ENCODE data around the gene MYO1D. TPM values are rescaled to one million over a fixed set of nuclear protein-coding genes. Genes with fewer than 3 reads are reported as not detected.
A peak's percentile ranks its signal among the peaks of the same experiment; 100 is the strongest.

The MYO1D gene
- total RNA-seq, 2 donors from 2014 or later = 42.9 to 43.7 TPM

DNA sequence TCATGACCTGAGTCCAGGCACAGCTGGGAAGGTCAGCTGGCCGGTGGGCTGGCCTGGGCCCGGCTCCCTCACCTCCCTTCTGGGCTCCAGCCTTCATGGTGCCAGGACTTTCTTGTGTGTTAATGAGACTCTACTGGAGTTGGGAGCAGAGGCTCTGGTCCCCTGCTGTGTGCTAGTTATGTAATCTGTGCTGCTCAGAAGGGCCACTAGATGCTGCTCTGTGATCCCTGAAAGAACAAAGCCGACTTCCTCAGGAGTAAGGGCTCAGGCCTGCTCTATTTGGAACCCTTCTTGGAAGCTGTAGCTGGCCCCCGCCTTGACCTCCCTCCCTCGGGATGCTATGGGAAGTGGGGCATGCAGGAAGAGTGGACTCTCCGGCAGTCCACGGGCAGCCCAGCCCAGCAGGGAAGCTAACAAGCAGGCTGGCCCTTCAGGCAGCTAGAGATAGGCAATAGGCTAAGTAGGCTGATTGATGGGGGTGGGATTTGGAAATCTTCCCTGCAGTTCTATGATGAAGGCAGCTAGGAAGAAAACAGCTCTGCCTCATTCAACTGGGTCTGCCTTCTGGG, 393.4 kb downstream of the MYO1D start:
- WGBS, 2 experiments (ENCODE audit: insufficient coverage in 1 of 2, insufficient read length in 1 of 2) = 22 to 30% methylated on average over 2 to 7 of the region's 7 CpGs
- peak; percentile 96 for DNase-seq
- Histone ChIP-seq H3K27ac (ENCODE audit: low read depth, low read length) (peak overlapping the region; percentile 89), H3K4me3 (ENCODE audit: low read length) (no peak overlapping the region), H3K27me3 (ENCODE audit: control insufficient read depth, insufficient read depth, low read length, poor library complexity, severe bottlenecking) (no peaks in the 10 kb centered on the region), H3K9me3 (ENCODE audit: control insufficient read depth, low read length) (no peaks in the 10 kb centered on the region), H3K4me1 (ENCODE audit: control insufficient read depth, insufficient read depth, low read length) (peaks cover 10% of the 10 kb centered on the region), H3K36me3 (ENCODE audit: control insufficient read depth, insufficient read depth, low read length) (peaks cover 42% of the 10 kb centered on the region), H3K9ac (ENCODE audit: extremely low read depth, low read length, poor library complexity, severe bottlenecking) (no peak overlapping the region)
- TF ChIP-seq, protein P1, sequence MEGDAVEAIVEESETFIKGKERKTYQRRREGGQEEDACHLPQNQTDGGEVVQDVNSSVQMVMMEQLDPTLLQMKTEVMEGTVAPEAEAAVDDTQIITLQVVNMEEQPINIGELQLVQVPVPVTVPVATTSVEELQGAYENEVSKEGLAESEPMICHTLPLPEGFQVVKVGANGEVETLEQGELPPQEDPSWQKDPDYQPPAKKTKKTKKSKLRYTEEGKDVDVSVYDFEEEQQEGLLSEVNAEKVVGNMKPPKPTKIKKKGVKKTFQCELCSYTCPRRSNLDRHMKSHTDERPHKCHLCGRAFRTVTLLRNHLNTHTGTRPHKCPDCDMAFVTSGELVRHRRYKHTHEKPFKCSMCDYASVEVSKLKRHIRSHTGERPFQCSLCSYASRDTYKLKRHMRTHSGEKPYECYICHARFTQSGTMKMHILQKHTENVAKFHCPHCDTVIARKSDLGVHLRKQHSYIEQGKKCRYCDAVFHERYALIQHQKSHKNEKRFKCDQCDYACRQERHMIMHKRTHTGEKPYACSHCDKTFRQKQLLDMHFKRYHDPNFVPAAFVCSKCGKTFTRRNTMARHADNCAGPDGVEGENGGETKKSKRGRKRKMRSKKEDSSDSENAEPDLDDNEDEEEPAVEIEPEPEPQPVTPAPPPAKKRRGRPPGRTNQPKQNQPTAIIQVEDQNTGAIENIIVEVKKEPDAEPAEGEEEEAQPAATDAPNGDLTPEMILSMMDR (conservative IDR thresholded peaks at IDR 0.05) = peak; percentile 75
- no peaks in the 10 kb centered on the region for H3K27me3 Mint-ChIP-seq (ENCODE audit: insufficient read depth)
- H3K9me3 Mint-ChIP-seq = no peaks in the 10 kb centered on the region
- peaks cover 35% of the 10 kb centered on the region for H3K4me1 Mint-ChIP-seq
- H3K27ac Mint-ChIP-seq = peak overlapping the region; percentile 74
- H3K36me3 Mint-ChIP-seq (ENCODE audit: low read depth) = peaks cover 37% of the 10 kb centered on the region
- H3K4me3 Mint-ChIP-seq = no peak overlapping the region

DNA sequence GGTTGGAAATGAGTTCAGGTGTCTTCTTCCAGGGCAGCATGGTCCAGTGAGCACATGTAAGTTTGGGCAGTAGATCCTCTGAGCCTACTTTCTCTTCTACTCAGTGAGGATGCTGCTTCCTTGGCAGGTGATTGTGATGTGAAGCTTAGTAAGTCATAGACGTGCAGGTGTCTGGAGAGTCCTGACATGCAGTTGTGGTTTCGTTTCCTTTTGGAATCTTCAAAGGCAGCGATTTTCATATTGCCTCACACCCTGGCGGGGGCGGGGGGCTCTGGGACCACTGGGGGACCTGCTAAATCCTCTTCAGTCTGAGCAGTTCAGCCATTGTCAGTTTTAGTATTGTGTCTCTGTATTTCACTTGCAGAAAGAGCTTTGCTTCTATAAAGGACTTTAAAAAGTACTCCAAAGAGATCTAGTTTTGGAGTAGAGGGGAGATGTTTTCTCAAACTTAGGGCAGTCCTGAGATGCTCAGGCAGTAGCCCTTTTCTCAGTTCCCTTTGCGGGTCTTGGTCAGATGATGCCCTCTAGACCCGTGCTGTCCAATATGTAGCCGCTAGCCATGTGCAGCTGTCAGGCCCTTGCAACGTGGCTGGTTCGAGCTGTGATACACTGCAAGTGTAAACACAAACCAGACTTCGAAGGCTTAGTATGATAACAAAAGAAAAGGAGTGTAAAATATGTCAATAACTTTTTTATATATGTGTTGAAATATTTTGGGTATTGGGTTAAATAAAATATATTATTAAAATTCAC, 394.2 kb downstream of the MYO1D start:
- no peaks in the 10 kb centered on the region for H3K9me3 Mint-ChIP-seq
- peak; percentile 52 for DNase-seq
- Histone ChIP-seq H3K9ac (ENCODE audit: extremely low read depth, low read length, poor library complexity, severe bottlenecking) (no peak overlapping the region), H3K36me3 (ENCODE audit: control insufficient read depth, insufficient read depth, low read length) (peaks cover 48% of the 10 kb centered on the region), H3K27ac (ENCODE audit: low read depth, low read length) (peak overlapping the region; percentile 46), H3K4me1 (ENCODE audit: control insufficient read depth, insufficient read depth, low read length) (peaks cover 7% of the 10 kb centered on the region), H3K27me3 (ENCODE audit: control insufficient read depth, insufficient read depth, low read length, poor library complexity, severe bottlenecking) (no peaks in the 10 kb centered on the region), H3K4me3 (ENCODE audit: low read length) (no peak overlapping the region), H3K9me3 (ENCODE audit: control insufficient read depth, low read length) (no peaks in the 10 kb centered on the region)
- H3K4me1 Mint-ChIP-seq = peaks cover 29% of the 10 kb centered on the region
- H3K27ac Mint-ChIP-seq = peak overlapping the region; percentile 17
- H3K36me3 Mint-ChIP-seq (ENCODE audit: low read depth) = peaks cover 41% of the 10 kb centered on the region
- WGBS, 2 experiments (ENCODE audit: insufficient coverage in 1 of 2, insufficient read length in 1 of 2) = 87 to 90% methylated on average over 5 to 11 of the region's 11 CpGs
- TF ChIP-seq, protein P1 (conservative IDR thresholded peaks at IDR 0.05) = no peak
- H3K27me3 Mint-ChIP-seq (ENCODE audit: insufficient read depth) = no peaks in the 10 kb centered on the region
- no peak overlapping the region for H3K4me3 Mint-ChIP-seq

DNA sequence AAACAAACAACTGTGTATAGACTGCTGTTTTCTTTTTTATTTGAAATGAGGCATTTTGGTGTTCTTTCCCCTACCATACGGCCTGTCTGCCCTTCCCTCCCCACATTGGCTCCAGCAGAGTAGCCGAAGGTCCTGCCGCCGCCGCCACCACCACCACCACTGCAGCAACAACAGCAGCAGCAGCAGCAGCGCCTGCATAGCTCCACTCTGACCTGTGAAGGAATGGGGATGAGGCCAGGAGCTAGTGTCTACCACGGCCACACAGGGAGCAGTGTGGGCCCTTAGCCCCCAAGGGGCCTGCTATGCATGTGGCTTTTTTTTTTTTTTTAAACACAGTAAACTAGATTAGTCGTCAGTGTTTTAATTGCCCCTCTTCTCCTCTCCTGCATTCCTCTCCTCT, 395.7 kb downstream of the MYO1D start:
- no peak overlapping the region for H3K27ac Mint-ChIP-seq
- H3K9me3 Mint-ChIP-seq = no peaks in the 10 kb centered on the region
- Histone ChIP-seq H3K9ac (ENCODE audit: extremely low read depth, low read length, poor library complexity, severe bottlenecking) (no peak overlapping the region), H3K4me1 (ENCODE audit: control insufficient read depth, insufficient read depth, low read length) (peaks cover 6% of the 10 kb centered on the region), H3K27me3 (ENCODE audit: control insufficient read depth, insufficient read depth, low read length, poor library complexity, severe bottlenecking) (no peaks in the 10 kb centered on the region), H3K36me3 (ENCODE audit: control insufficient read depth, insufficient read depth, low read length) (peaks cover 62% of the 10 kb centered on the region), H3K27ac (ENCODE audit: low read depth, low read length) (no peak overlapping the region), H3K4me3 (ENCODE audit: low read length) (no peak overlapping the region), H3K9me3 (ENCODE audit: control insufficient read depth, low read length) (no peaks in the 10 kb centered on the region)
- H3K4me3 Mint-ChIP-seq = no peak overlapping the region
- peaks cover 27% of the 10 kb centered on the region for H3K4me1 Mint-ChIP-seq
- TF ChIP-seq, protein P1 (conservative IDR thresholded peaks at IDR 0.05) = no peak
- H3K27me3 Mint-ChIP-seq (ENCODE audit: insufficient read depth) = no peaks in the 10 kb centered on the region
- peaks cover 52% of the 10 kb centered on the region for H3K36me3 Mint-ChIP-seq (ENCODE audit: low read depth)
- DNase-seq = peak; percentile 55
- WGBS, 2 experiments (ENCODE audit: insufficient coverage in 1 of 2, insufficient read length in 1 of 2) = 93 to 96% methylated on average over 3 to 8 of the region's 8 CpGs
